Thoracic aorta (tissue), 2 donors: ENCODE data around the gene TNKS1BP1. TPM values are rescaled to one million over a fixed set of nuclear protein-coding genes. Genes with fewer than 3 reads are reported as not detected.
A peak's percentile ranks its signal among the peaks of the same experiment; 100 is the strongest.
"Not testable (repeated sequence)": the region's sequence is repeated elsewhere in the genome, so short reads cannot be mapped to it uniquely, and the experiment has no call there.

ENCODE experiments used
- ATAC-seq: fragments of 150-250 bp; one replicate; pipeline ENCODE4 v1.8.0; 2017; ENCODE audit warnings: low read depth; ENCODE audit not compliant: insufficient number of reproducible peaks, low FRiP score
- DNase-seq: peaks from one replicate; pipeline ENCODE4 v3.0.0-alpha.2; 2020; ENCODE audit warnings: low spot score
- H3K27ac ChIP-seq, 2 donors: fragments of 200-600 bp; sonication (generic); 1 replicate in 1 of 2; 2 replicates in 1 of 2; pipeline ENCODE4 v1.5.1; 2016; ENCODE audit warnings: mild to moderate bottlenecking in 2 of 2, moderate library complexity in 2 of 2
- H3K27me3 ChIP-seq: fragments of 200-600 bp; sonication (generic); replicated peaks from 2 replicates; pipeline ENCODE4 v1.6.0; 2016; ENCODE audit warnings: mild to moderate bottlenecking; ENCODE audit not compliant: insufficient read depth
- H3K36me3 ChIP-seq: fragments of 200-600 bp; sonication (generic); one replicate; pipeline ENCODE4 v1.5.1; 2016
- H3K4me1 ChIP-seq, 2 donors: fragments of 200-600 bp; sonication (generic); 1 replicate in 1 of 2; 2 replicates in 1 of 2; pipeline versions ENCODE4 v1.5.1 to v1.6.0; 2016; ENCODE audit warnings: low read depth in 2 of 2, mild to moderate bottlenecking in 1 of 2; ENCODE audit not compliant: control insufficient read depth in 1 of 2
- H3K4me3 ChIP-seq: fragments of 200-600 bp; sonication (generic); 2 replicates; pipeline ENCODE4 v1.5.1; 2016; ENCODE audit warnings: mild to moderate bottlenecking
- H3K9me3 ChIP-seq: fragments of 200-600 bp; sonication (generic); 2 replicates; pipeline ENCODE4 v1.5.1; 2016
- CTCF ChIP-seq: fragments of 200-600 bp; sonication (generic); IDR thresholded peaks from one replicate; pipeline ENCODE4 v1.5.1; 2019; ENCODE audit warnings: antibody characterized with exemption
- total RNA-seq, 2 donors: library from RNA; depleted of rRNA; stranded (reverse); fragments of >200 nt; gene quantifications; one replicate each; pipeline versions ENCODE4 v1.1.0 to v1.2.3, GENCODE V29; 2016

Gene TNKS1BP1
- total RNA-seq, 2 donors from 2014 or later = 105 to 153 TPM

GRCh38 chr11:57283231-57283990, 41.3 kb downstream of the TNKS1BP1 start:
- DNase-seq (no peak), ATAC-seq (no peak)
- no peak for TF ChIP-seq CTCF
- Histone ChIP-seq H3K27ac (no peak overlapping the region), H3K4me1 (no peaks in the 10 kb centered on the region), H3K27me3 (no peaks in the 10 kb centered on the region), H3K36me3 (no peaks in the 10 kb centered on the region), H3K4me3 (no peak overlapping the region), H3K9me3 (no peaks in the 10 kb centered on the region)

GRCh38 chr11:57281546-57281945, 43.2 kb downstream of the TNKS1BP1 start:
- not testable (repeated sequence) for DNase-seq, H3K4me1 ChIP-seq, H3K36me3 ChIP-seq, H3K27ac ChIP-seq, H3K4me3 ChIP-seq, ATAC-seq, H3K27me3 ChIP-seq, H3K9me3 ChIP-seq

- ATAC-seq (no peak), DNase-seq (no peak)
- no peaks in the 10 kb centered on the region for H3K27me3 ChIP-seq
- H3K27ac ChIP-seq = no peak overlapping the region
- no peaks in the 10 kb centered on the region for H3K9me3 ChIP-seq
- no peak for TF ChIP-seq CTCF
- no peak overlapping the region for H3K4me3 ChIP-seq
- H3K4me1 ChIP-seq = no peaks in the 10 kb centered on the region
- H3K36me3 ChIP-seq = no peaks in the 10 kb centered on the region
Observed at GRCh38 chr11:57279116-57279515, 45.6 kb downstream of the TNKS1BP1 start.

- no peak for TF ChIP-seq CTCF
- no peak for ATAC-seq
Observed at GRCh38 chr11:57278721-57279095, 46.0 kb downstream of the TNKS1BP1 start.

GRCh38 chr11:57277845-57278720, 46.7 kb downstream of the TNKS1BP1 start:
- peak overlapping the region; percentile 25 for H3K4me3 ChIP-seq
- H3K27ac ChIP-seq = no peak overlapping the region
- ATAC-seq = peak; percentile 56

More at GRCh38 chr11:57278721-57279095, 46.0 kb downstream of the TNKS1BP1 start:
- H3K27me3 ChIP-seq = no peaks in the 10 kb centered on the region
- DNase-seq = no peak
- no peaks in the 10 kb centered on the region for H3K9me3 ChIP-seq
- no peaks in the 10 kb centered on the region for H3K36me3 ChIP-seq
- no peak overlapping the region for H3K27ac ChIP-seq
- no peak overlapping the region for H3K4me3 ChIP-seq
- no peaks in the 10 kb centered on the region for H3K4me1 ChIP-seq

More at GRCh38 chr11:57277845-57278720, 46.7 kb downstream of the TNKS1BP1 start:
- Histone ChIP-seq H3K4me1 (no peaks in the 10 kb centered on the region), H3K36me3 (no peaks in the 10 kb centered on the region), H3K27me3 (no peaks in the 10 kb centered on the region), H3K9me3 (peaks cover 3% of the 10 kb centered on the region)
- peak; percentile 72 for TF ChIP-seq CTCF
- peak; percentile 32 for DNase-seq
